ENCODE data around the gene PODXL. TPM values are rescaled to one million over a fixed set of nuclear protein-coding genes. Genes with fewer than 3 reads are reported as not detected.

Gene PODXL
- total RNA-seq, 1 experiment from 2014 or later: 37.5 TPM

GRCh38 chr7:131509781-131510180 is 46.6 kb downstream of the PODXL start:
- intact Hi-C loops (cut with micrococcal nuclease): no loop called here
- CTCF ChIA-PET: interaction anchor here (1.7 kb wide), 1 partner anchor 37 kb away, joined by 4 read pairs; no protein-coding TSS in a partner anchor

DNA sequence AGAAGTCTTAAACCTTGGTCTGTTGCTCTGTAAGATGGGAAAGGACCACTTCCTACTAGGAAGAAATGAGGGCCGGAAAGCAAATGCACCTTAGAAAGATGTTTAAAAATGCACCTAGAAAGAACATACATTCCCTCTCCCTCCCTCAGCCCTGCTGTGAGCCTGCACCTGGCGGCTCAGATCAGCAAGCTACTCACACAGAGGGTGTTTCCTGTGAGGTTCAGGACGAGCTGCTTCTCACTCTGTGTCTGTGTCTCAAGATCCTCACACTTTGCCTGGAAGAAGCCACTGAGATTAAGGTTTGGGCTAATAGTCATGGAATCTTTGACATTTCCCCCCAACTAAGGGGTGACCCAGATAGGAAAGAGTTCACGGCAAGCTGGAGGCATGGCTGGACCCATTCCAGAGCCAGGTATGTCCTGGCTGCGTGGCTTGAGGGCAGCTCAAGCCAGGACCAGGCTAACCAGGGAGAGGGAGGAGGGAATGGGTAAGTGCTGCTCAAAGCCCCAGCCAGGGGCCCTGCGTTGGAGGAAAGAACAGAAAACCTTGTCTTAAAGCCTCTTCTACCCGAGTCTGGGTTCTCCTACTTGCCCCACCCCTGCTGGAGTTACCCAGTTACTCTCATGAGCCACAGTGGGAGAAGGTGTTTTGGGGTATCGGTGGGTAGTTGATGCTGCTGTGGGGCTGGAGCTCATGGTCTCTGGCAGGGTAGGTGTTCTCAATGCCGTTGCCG is 47.5 kb downstream of the PODXL start:
- ChIA-PET CTCF (interaction anchor here (1.0 to 2.5 kb wide), 4 partner anchors 16 to 147 kb away, joined by 3 to 18 read pairs (median 4); no protein-coding TSS in a partner anchor), POLR2A (no interaction called here), RAD21 (ENCODE audit: low non-redundant PET in 1 of 2, low total read pairs in 2 of 2, uncharacterized antibody in 2 of 2, unreplicated experiment in 2 of 2) (interaction anchor here in 1 of 2 experiments (0.6 kb wide), 1 partner anchor 100 kb away, joined by 5 read pairs; no protein-coding TSS in a partner anchor)
- no TSS peak for BruUV-seq (replicated peaks)
- H3K4me1 ChIP-seq (ENCODE audit: control insufficient read depth in 1 of 2, insufficient read depth in 2 of 2, low read length in 2 of 2): peaks cover 8 to 16% of the 10 kb centered on the region in 2 experiments
- intact Hi-C loops (cut with micrococcal nuclease): loop anchor here (1.0 kb wide), 1 partner anchor 145 kb away; no protein-coding TSS in a partner anchor
- H3K27me3 ChIP-seq (ENCODE audit: insufficient read depth, low read length): no peaks in the 10 kb centered on the region
- no peaks in the 10 kb centered on the region for H4K20me1 ChIP-seq (ENCODE audit: insufficient read depth)
- H3K9me3 ChIP-seq (ENCODE audit: control insufficient read depth in 1 of 2, insufficient read depth in 1 of 2, low read depth in 1 of 2, low read length in 2 of 2): no peaks in the 10 kb centered on the region
- no peak overlapping the region for H3K27ac ChIP-seq (ENCODE audit: low read depth, low read length)
- peaks cover 5% of the 10 kb centered on the region; the same call in 1 of the 2 replicates for H3K79me2 ChIP-seq (ENCODE audit: insufficient read depth, low read length)
- no peak for DNase-seq (ENCODE audit: low read depth, low spot score)
- H3K4me3 ChIP-seq (replicated peaks in 1 of 2; ENCODE audit: low read depth in 1 of 2, low read length in 2 of 2): no peak overlapping the region
- no peak overlapping the region for H2AFZ ChIP-seq (ENCODE audit: low read depth, low read length, poor library complexity, severe bottlenecking)
- H3K4me2 ChIP-seq (ENCODE audit: low read length): no peak overlapping the region
- no peak for ATAC-seq
- H3K9me2 ChIP-seq (ENCODE audit: insufficient read depth): no peaks in the 10 kb centered on the region
- H3K9ac ChIP-seq (ENCODE audit: low read length): no peak overlapping the region
- peaks cover 0 to 10% of the 10 kb centered on the region in 2 experiments; a peak in 1 of 4 replicates for H3K36me3 ChIP-seq (ENCODE audit: control insufficient read depth in 1 of 2, insufficient read depth in 2 of 2, low read length in 2 of 2)
- TF ChIP-seq YY1 (IDR thresholded peaks at IDR 0.05; ENCODE audit: extremely low read depth, insufficient replicate concordance, low read depth, low read length) (no peak), POLR2AphosphoS5 (IDR thresholded peaks at IDR 0.05; ENCODE audit: low read depth, low read length) (no peak), RAD21 (IDR thresholded peaks at IDR 0.05; ENCODE audit: low read depth) (no peak), EZH2phosphoT487 (IDR thresholded peaks at IDR 0.05; ENCODE audit: borderline replicate concordance) (no peak), FOSL1 (IDR thresholded peaks at IDR 0.05; ENCODE audit: low read depth) (no peak), SP1 (IDR thresholded peaks at IDR 0.05; ENCODE audit: low read depth) (no peak), TCF7L2 (IDR thresholded peaks at IDR 0.05; ENCODE audit: borderline replicate concordance, extremely low read depth, insufficient read depth, insufficient read length) (no peak), POLR2A (IDR thresholded peaks at IDR 0.05; ENCODE audit: borderline replicate concordance, extremely low read depth, insufficient read depth, insufficient read length) (no peak), ZFX (IDR thresholded peaks at IDR 0.05) (no peak), SIN3A (IDR thresholded peaks at IDR 0.05; ENCODE audit: low read depth) (no peak), EZH2 (IDR thresholded peaks at IDR 0.05) (no peak)
- TF ChIP-seq, protein P1, sequence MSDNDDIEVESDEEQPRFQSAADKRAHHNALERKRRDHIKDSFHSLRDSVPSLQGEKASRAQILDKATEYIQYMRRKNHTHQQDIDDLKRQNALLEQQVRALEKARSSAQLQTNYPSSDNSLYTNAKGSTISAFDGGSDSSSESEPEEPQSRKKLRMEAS (IDR thresholded peaks at IDR 0.05): no peak
- TF ChIP-seq, protein P2, sequence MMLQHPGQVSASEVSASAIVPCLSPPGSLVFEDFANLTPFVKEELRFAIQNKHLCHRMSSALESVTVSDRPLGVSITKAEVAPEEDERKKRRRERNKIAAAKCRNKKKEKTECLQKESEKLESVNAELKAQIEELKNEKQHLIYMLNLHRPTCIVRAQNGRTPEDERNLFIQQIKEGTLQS (IDR thresholded peaks at IDR 0.05): no peak
- TF ChIP-seq, protein P3, sequence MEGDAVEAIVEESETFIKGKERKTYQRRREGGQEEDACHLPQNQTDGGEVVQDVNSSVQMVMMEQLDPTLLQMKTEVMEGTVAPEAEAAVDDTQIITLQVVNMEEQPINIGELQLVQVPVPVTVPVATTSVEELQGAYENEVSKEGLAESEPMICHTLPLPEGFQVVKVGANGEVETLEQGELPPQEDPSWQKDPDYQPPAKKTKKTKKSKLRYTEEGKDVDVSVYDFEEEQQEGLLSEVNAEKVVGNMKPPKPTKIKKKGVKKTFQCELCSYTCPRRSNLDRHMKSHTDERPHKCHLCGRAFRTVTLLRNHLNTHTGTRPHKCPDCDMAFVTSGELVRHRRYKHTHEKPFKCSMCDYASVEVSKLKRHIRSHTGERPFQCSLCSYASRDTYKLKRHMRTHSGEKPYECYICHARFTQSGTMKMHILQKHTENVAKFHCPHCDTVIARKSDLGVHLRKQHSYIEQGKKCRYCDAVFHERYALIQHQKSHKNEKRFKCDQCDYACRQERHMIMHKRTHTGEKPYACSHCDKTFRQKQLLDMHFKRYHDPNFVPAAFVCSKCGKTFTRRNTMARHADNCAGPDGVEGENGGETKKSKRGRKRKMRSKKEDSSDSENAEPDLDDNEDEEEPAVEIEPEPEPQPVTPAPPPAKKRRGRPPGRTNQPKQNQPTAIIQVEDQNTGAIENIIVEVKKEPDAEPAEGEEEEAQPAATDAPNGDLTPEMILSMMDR (IDR thresholded peaks at IDR 0.05 in 2 of 3, conservative IDR thresholded peaks at IDR 0.05 in 1 of 3; ENCODE audit: borderline replicate concordance in 1 of 3, insufficient read depth in 1 of 3, low read depth in 2 of 3, low read length in 2 of 3): no peak

More at GRCh38 chr7:131509781-131510180, 46.6 kb downstream of the PODXL start:
- no peaks in the 10 kb centered on the region for H3K27me3 ChIP-seq (ENCODE audit: insufficient read depth, low read length)
- peaks cover 0 to 8% of the 10 kb centered on the region in 2 experiments; a peak in 1 of 4 replicates for H3K36me3 ChIP-seq (ENCODE audit: control insufficient read depth in 1 of 2, insufficient read depth in 2 of 2, low read length in 2 of 2)
- no peaks in the 10 kb centered on the region for H4K20me1 ChIP-seq (ENCODE audit: insufficient read depth)
- H3K79me2 ChIP-seq (ENCODE audit: insufficient read depth, low read length): peaks cover 5% of the 10 kb centered on the region; the same call in 1 of the 2 replicates
- no peak overlapping the region for H2AFZ ChIP-seq (ENCODE audit: low read depth, low read length, poor library complexity, severe bottlenecking)
- H3K27ac ChIP-seq (ENCODE audit: low read depth, low read length): no peak overlapping the region
- POLR2A ChIA-PET: no interaction called here
- H3K4me1 ChIP-seq (ENCODE audit: control insufficient read depth in 1 of 2, insufficient read depth in 2 of 2, low read length in 2 of 2): peaks cover 8 to 17% of the 10 kb centered on the region in 2 experiments
- H3K9me3 ChIP-seq (ENCODE audit: control insufficient read depth in 1 of 2, insufficient read depth in 1 of 2, low read depth in 1 of 2, low read length in 2 of 2): no peaks in the 10 kb centered on the region
- no peaks in the 10 kb centered on the region for H3K9me2 ChIP-seq (ENCODE audit: insufficient read depth)
- TF ChIP-seq CBX3 (IDR thresholded peaks at IDR 0.05; ENCODE audit: low read depth): no peak
- RAD21 ChIA-PET (ENCODE audit: low non-redundant PET in 1 of 2, low total read pairs in 2 of 2, uncharacterized antibody in 2 of 2, unreplicated experiment in 2 of 2): no interaction called here
- H3K4me2 ChIP-seq (ENCODE audit: low read length): no peak overlapping the region
- DNase-seq (ENCODE audit: low read depth, low spot score) (no peak), ATAC-seq (no peak)
- H3K9ac ChIP-seq (ENCODE audit: low read length): no peak overlapping the region
- BruUV-seq (replicated peaks): no TSS peak
- no peak overlapping the region for H3K4me3 ChIP-seq (replicated peaks in 1 of 2; ENCODE audit: low read depth in 1 of 2, low read length in 2 of 2)

All from HCT116 (cell line).